Measurements from ENCODE around the gene EIF5. TPM values are rescaled to one million over a fixed set of nuclear protein-coding genes. Genes with fewer than 3 reads are reported as not detected.
"Not testable (repeated sequence)": the region's sequence is repeated elsewhere in the genome, so short reads cannot be mapped to it uniquely, and the experiment has no call there.

The EIF5 gene
- total RNA-seq, 4 donors from 2014 or later: 118 to 237 (median 159) TPM

GRCh38 chr14:103353362-103353761 is 19.3 kb downstream of the EIF5 start:
- Histone ChIP-seq H3K4me3 (no peak overlapping the region), H3K27ac (replicated peaks in 1 of 4) (no peak overlapping the region), H3K4me1 (no peaks in the 10 kb centered on the region), H3K9me3 (no peaks in the 10 kb centered on the region), H3K36me3 (no peaks in the 10 kb centered on the region), H3K27me3 (peaks cover 0 to 9% (median 0%) of the 10 kb centered on the region in 4 donors)
- no peak for DNase-seq (ENCODE audit: extremely low spot score)
- intact Hi-C loops (cut with DNase I): no loop called here
- WGBS: 78% methylated on average over 7 of the region's 7 CpGs
- TF ChIP-seq EP300 (IDR thresholded peaks at IDR 0.05): no peak
- TF ChIP-seq POLR2AphosphoS5 (IDR thresholded peaks at IDR 0.05): no peak
- TF ChIP-seq, protein P1, sequence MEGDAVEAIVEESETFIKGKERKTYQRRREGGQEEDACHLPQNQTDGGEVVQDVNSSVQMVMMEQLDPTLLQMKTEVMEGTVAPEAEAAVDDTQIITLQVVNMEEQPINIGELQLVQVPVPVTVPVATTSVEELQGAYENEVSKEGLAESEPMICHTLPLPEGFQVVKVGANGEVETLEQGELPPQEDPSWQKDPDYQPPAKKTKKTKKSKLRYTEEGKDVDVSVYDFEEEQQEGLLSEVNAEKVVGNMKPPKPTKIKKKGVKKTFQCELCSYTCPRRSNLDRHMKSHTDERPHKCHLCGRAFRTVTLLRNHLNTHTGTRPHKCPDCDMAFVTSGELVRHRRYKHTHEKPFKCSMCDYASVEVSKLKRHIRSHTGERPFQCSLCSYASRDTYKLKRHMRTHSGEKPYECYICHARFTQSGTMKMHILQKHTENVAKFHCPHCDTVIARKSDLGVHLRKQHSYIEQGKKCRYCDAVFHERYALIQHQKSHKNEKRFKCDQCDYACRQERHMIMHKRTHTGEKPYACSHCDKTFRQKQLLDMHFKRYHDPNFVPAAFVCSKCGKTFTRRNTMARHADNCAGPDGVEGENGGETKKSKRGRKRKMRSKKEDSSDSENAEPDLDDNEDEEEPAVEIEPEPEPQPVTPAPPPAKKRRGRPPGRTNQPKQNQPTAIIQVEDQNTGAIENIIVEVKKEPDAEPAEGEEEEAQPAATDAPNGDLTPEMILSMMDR (IDR thresholded peaks at IDR 0.05): no peak
- TF ChIP-seq POLR2A (IDR thresholded peaks at IDR 0.05; ENCODE audit: low read depth): no peak

- TF ChIP-seq, protein P1 (IDR thresholded peaks at IDR 0.05): no peak
- TF ChIP-seq POLR2AphosphoS5 (IDR thresholded peaks at IDR 0.05) (no peak), EP300 (IDR thresholded peaks at IDR 0.05) (no peak), POLR2A (IDR thresholded peaks at IDR 0.05; ENCODE audit: low read depth) (no peak)
- H3K27me3 ChIP-seq: peaks cover 0 to 9% (median 0%) of the 10 kb centered on the region in 4 donors
- DNase-seq (ENCODE audit: extremely low spot score): no peak
- H3K9me3 ChIP-seq: no peaks in the 10 kb centered on the region
- 83% methylated on average over 7 of the region's 7 CpGs for WGBS
- H3K4me1 ChIP-seq: no peaks in the 10 kb centered on the region
- H3K4me3 ChIP-seq: no peak overlapping the region
- no peaks in the 10 kb centered on the region for H3K36me3 ChIP-seq
- intact Hi-C loops (cut with DNase I): no loop called here
- H3K27ac ChIP-seq (replicated peaks in 1 of 4): no peak overlapping the region
Measured at GRCh38 chr14:103354141-103354540, 20.1 kb downstream of the EIF5 start.

GRCh38 chr14:103356024-103356682 is 22.1 kb downstream of the EIF5 start:
- no peaks in the 10 kb centered on the region for H3K9me3 ChIP-seq
- no peak overlapping the region for H3K4me3 ChIP-seq
- DNase-seq (ENCODE audit: extremely low spot score): no peak
- WGBS: 70% methylated on average over 9 of the region's 9 CpGs
- no peaks in the 10 kb centered on the region for H3K4me1 ChIP-seq
- peaks cover 0 to 9% (median 0%) of the 10 kb centered on the region in 4 donors for H3K27me3 ChIP-seq
- H3K27ac ChIP-seq (replicated peaks in 1 of 4): no peak overlapping the region
- no peak for TF ChIP-seq EP300 (IDR thresholded peaks at IDR 0.05)
- TF ChIP-seq POLR2AphosphoS5 (IDR thresholded peaks at IDR 0.05): no peak
- TF ChIP-seq, protein P1 (IDR thresholded peaks at IDR 0.05): no peak
- no peak for TF ChIP-seq POLR2A (IDR thresholded peaks at IDR 0.05; ENCODE audit: low read depth)
- H3K36me3 ChIP-seq: no peaks in the 10 kb centered on the region
- intact Hi-C loops (cut with DNase I): no loop called here

DNA sequence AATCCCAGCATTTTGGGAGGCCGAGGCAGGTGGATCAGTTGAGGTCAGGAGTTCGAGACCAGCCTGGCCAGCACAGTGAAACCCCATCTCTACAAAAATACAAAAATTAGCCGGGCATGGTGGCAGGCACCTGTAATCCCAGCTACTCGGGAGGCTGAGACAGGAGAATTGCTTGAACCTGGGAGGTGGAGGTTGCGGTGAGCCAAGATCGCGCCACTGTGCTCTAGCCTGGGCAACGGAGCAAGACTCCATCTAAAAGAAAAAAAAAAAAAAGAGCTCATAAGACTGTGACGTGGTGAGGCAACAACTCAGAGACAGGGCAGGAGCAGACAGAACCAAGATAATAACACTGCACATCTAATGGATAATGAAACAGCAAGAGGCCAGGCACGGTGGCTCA is 23.5 kb downstream of the EIF5 start:
- DNase-seq (ENCODE audit: extremely low spot score); H3K36me3 ChIP-seq; H3K4me1 ChIP-seq; H3K27ac ChIP-seq (replicated peaks in 1 of 4); intact Hi-C loops (cut with DNase I); H3K9me3 ChIP-seq; H3K4me3 ChIP-seq; H3K27me3 ChIP-seq: not testable (repeated sequence)
- WGBS: 92% methylated on average over 10 of the region's 10 CpGs

- Histone ChIP-seq H3K4me1 (no peaks in the 10 kb centered on the region), H3K9me3 (peaks cover 0 to 11% (median 3%) of the 10 kb centered on the region in 4 donors), H3K36me3 (no peaks in the 10 kb centered on the region), H3K4me3 (no peak overlapping the region), H3K27ac (replicated peaks in 1 of 4) (no peak overlapping the region), H3K27me3 (no peaks in the 10 kb centered on the region)
- WGBS: 87% methylated on average over 7 of the region's 7 CpGs
- intact Hi-C loops (cut with DNase I): no loop called here
- no peak for DNase-seq (ENCODE audit: extremely low spot score)
- TF ChIP-seq EP300 (IDR thresholded peaks at IDR 0.05) (no peak), POLR2A (IDR thresholded peaks at IDR 0.05; ENCODE audit: low read depth) (no peak), POLR2AphosphoS5 (IDR thresholded peaks at IDR 0.05) (no peak)
- TF ChIP-seq, protein P1 (IDR thresholded peaks at IDR 0.05): no peak
Measured at GRCh38 chr14:103360548-103360947, 26.5 kb downstream of the EIF5 start.
